Epithelial cell of proximal tubule (primary cell): ENCODE measurements around the gene FICD. TPM values are rescaled to one million over a fixed set of nuclear protein-coding genes. Genes with fewer than 3 reads are reported as not detected.

Experiments
- DNase-seq: peaks from one replicate; pipeline ENCODE4 v3.0.0-alpha.2; 2011; ENCODE audit warnings: low read depth
- H3K4me3 ChIP-seq: 2 replicates; pipeline ENCODE4 v1.5.1; 2011; ENCODE audit warnings: low read depth, mild to moderate bottlenecking, low read length
- total RNA-seq: library from RNA; depleted of rRNA; stranded (reverse); fragments of >200 nt; gene quantifications from 2 replicates; pipeline ENCODE4 v1.2.3, GENCODE V29; 2015
- TF ChIP-seq, protein P1 (sequence below): conservative IDR thresholded peaks from 2 replicates; pipeline ENCODE4 v1.5.1; 2012; ENCODE audit warnings: low read depth, mild to moderate bottlenecking, low read length

FICD gene
- total RNA-seq, 1 donor from 2014 or later = 3.3 TPM

DNA sequence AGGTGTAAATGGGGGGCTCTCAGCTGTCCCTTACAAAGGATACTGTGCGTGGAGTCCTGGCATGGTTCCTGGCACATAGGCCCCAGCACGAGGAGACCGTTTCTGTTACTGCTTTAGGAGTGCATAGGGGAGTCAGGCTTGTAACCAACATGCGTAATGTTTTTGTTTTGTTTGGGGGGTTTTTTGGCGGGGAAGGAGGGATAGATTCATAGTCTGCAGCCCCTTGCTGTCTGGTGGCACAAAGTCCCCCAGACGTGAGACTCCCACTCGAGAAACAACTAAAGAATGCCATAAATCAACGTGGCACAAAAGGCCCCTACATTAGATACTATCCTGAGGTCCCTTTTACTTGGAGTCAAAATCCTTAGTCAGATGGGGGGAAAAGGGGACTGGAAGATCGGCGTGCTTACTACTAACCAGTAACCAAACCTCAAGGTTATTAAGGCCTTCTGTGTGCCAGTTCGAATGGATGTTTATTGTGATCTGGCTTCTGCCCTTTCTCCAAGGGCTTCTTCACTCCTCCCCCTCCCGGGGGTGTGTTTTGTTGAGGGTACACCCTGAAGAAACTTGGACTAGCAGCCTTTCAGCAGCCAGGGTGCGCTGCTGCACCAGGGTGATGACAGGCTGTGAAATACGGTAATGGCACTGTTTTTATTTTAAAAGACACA is 48.2 kb downstream of the FICD start:
- TF ChIP-seq, protein P1, sequence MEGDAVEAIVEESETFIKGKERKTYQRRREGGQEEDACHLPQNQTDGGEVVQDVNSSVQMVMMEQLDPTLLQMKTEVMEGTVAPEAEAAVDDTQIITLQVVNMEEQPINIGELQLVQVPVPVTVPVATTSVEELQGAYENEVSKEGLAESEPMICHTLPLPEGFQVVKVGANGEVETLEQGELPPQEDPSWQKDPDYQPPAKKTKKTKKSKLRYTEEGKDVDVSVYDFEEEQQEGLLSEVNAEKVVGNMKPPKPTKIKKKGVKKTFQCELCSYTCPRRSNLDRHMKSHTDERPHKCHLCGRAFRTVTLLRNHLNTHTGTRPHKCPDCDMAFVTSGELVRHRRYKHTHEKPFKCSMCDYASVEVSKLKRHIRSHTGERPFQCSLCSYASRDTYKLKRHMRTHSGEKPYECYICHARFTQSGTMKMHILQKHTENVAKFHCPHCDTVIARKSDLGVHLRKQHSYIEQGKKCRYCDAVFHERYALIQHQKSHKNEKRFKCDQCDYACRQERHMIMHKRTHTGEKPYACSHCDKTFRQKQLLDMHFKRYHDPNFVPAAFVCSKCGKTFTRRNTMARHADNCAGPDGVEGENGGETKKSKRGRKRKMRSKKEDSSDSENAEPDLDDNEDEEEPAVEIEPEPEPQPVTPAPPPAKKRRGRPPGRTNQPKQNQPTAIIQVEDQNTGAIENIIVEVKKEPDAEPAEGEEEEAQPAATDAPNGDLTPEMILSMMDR = peak; percentile 96
- no peak for DNase-seq

GRCh38 chr12:108563804-108564151 is 48.7 kb downstream of the FICD start:
- DNase-seq = no peak
- peak overlapping the region; percentile 92 for H3K4me3 ChIP-seq
- TF ChIP-seq, protein P1 = no peak

More for the DNA sequence above, 48.2 kb downstream of the FICD start:
- H3K4me3 ChIP-seq = peak overlapping the region; percentile 92

DNA sequence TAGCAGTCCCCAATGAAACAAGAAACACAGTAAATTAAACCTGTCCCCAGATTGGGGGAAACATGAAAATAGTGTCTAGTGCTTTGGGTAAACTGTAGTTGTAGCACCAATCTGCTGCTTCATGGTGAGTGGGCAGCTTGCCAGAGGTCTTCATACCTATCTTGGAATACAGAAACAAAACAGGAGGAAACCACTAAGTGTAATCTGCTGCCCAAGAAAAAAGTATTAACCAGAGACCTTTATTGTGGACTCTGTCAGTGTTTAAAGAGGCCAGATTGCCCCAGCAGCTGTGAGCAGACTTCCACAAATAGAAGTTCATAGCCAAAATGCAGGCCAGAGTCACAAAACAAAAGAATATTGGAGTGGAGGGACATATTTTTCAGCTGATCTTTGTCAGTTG is 49.6 kb downstream of the FICD start:
- H3K4me3 ChIP-seq = no peak overlapping the region
- TF ChIP-seq, protein P1 = no peak
- DNase-seq = no peak

GRCh38 chr12:108565146-108565545 is 50.1 kb downstream of the FICD start:
- TF ChIP-seq, protein P1 = no peak
- DNase-seq = no peak

DNA sequence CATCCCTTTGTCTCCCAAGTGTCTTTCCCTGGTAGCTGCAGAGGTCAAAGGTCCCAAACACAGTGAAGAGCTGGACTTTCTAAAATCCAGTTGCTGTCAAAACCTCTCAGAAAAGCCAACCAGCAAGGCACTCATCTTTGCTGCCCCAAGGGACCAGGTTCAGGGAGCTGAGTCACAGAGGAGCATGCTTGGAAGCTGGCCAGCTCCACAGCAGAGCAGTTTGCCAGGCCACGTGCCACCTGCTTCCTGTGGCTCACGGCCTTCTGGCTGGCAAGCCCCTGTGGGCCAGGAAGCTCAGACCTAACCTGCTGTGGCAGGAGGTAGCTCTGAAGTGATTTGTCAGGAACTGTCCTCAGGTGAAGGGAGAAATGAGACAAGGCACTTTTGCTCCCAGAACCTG is 50.9 kb downstream of the FICD start:
- TF ChIP-seq, protein P1 = no peak
- H3K4me3 ChIP-seq = no peak overlapping the region
- peak; percentile 78 for DNase-seq

More at GRCh38 chr12:108565146-108565545, 50.1 kb downstream of the FICD start:
- H3K4me3 ChIP-seq = no peak overlapping the region

GRCh38 chr12:108566452-108566851 is 51.4 kb downstream of the FICD start:
- DNase-seq = no peak
- TF ChIP-seq, protein P1 = no peak
- H3K4me3 ChIP-seq = no peak overlapping the region
